HCT116 (cell line): ENCODE measurements around the gene PRSS53. TPM values are rescaled to one million over a fixed set of nuclear protein-coding genes. Genes with fewer than 3 reads are reported as not detected.
A peak's percentile ranks its signal among the peaks of the same experiment; 100 is the strongest.

Experiments
- ATAC-seq: fragments of 200-7000 bp; cut with Tn5 transposase; 2 replicates; pipeline ENCODE4 v1.9.1; 2020; ENCODE audit warnings: mild to moderate bottlenecking, moderate library complexity
- BruUV-seq: library from RNA; stranded (reverse); fragments of 400-500 nt; replicated peaks from 2 replicates; lab custom pipeline; 2021; lab: Mats Ljungman, UMichigan
- CTCF ChIA-PET: fragments of 300-600 bp; sonication (Branson Sonifier 250); formaldehyde crosslinking; loops from one replicate; lab custom pipeline; 2021; ENCODE audit warnings: antibody characterized with exemption; lab: Charles Lee
- POLR2A ChIA-PET: fragments of 300-600, 350-600 bp; sonication (Branson Sonifier 250); formaldehyde crosslinking; loops from one replicate; lab custom pipeline; 2021; ENCODE audit warnings: antibody characterized with exemption; lab: Charles Lee
- RAD21 ChIA-PET, 2 experiments: fragments of 300-600 bp; sonication (Branson Sonifier 250); formaldehyde crosslinking; loops; one replicate each; lab custom pipeline; 2023; ENCODE audit warnings: low total read pairs in 2 of 2; ENCODE audit not compliant: uncharacterized antibody in 2 of 2, unreplicated experiment in 2 of 2, low non-redundant PET in 1 of 2; lab: Charles Lee
- DNase-seq: peaks from one replicate; pipeline ENCODE4 v3.0.0-alpha.2; 2010; ENCODE audit warnings: low read depth, low spot score
- H2AFZ ChIP-seq: fragments of 200-600 bp; shearing (Covaris generic), sonication (generic); 2 replicates; pipeline ENCODE4 v1.6.1; 2017; ENCODE audit warnings: low read depth, mixed run types, mixed read lengths, antibody characterized with exemption, low read length; ENCODE audit not compliant: poor library complexity, severe bottlenecking
- H3K27ac ChIP-seq: 2 replicates; pipeline ENCODE4 v1.5.1; 2012; ENCODE audit warnings: low read depth, low read length
- H3K27me3 ChIP-seq: fragments of 200-600 bp; sonication (generic); 2 replicates; pipeline ENCODE4 v1.6.1; 2016; ENCODE audit warnings: mixed run types, low read length, mixed read lengths; ENCODE audit not compliant: insufficient read depth
- H3K36me3 ChIP-seq, 2 experiments: fragments of 200-500 bp in 1 of 2; fragments of 200-600 bp in 1 of 2; sonication (Bioruptor generic) in 1 of 2; sonication (generic) in 1 of 2; 2 replicates each; pipeline versions ENCODE4 v1.5.1 to v1.6.1; 2014 to 2016; ENCODE audit warnings: low read length in 2 of 2, inconsistent platforms in 1 of 2, mixed read lengths in 1 of 2, mixed run types in 1 of 2; ENCODE audit not compliant: insufficient read depth in 2 of 2, control insufficient read depth in 1 of 2
- H3K4me1 ChIP-seq, 2 experiments: fragments of 200-600 bp in 1 of 2; sonication (generic) in 1 of 2; 2 replicates each; pipeline versions ENCODE4 v1.5.1 to v1.6.1; 2012 to 2017; ENCODE audit warnings: low read length in 2 of 2, inconsistent platforms in 1 of 2, mild to moderate bottlenecking in 1 of 2, mixed read lengths in 1 of 2, mixed run types in 1 of 2, moderate library complexity in 1 of 2; ENCODE audit not compliant: insufficient read depth in 2 of 2, control insufficient read depth in 1 of 2
- H3K4me2 ChIP-seq: fragments of 200-600 bp; sonication (generic); 2 replicates; pipeline ENCODE4 v1.6.1; 2017; ENCODE audit warnings: mixed run types, low read length, mixed read lengths
- H3K4me3 ChIP-seq, 2 experiments: fragments of 200-600 bp in 1 of 2; sonication (generic) in 1 of 2; replicated peaks in 1 of 2; 2 replicates each; pipeline ENCODE4 v1.5.1; 2011 to 2016; ENCODE audit warnings: low read length in 2 of 2, control low read depth in 1 of 2, low read depth in 1 of 2, mild to moderate bottlenecking in 1 of 2, mixed read lengths in 1 of 2, mixed run types in 1 of 2
- H3K79me2 ChIP-seq: fragments of 200-600 bp; sonication (generic); 2 replicates; pipeline ENCODE4 v1.6.1; 2017; ENCODE audit warnings: mild to moderate bottlenecking, mixed run types, low read length, moderate library complexity, mixed read lengths; ENCODE audit not compliant: insufficient read depth
- H3K9ac ChIP-seq: fragments of 200-600 bp; sonication (generic); 2 replicates; pipeline ENCODE4 v1.6.1; 2016; ENCODE audit warnings: low read length, mixed read lengths
- H3K9me2 ChIP-seq: fragments of 200-600 bp; sonication (generic), shearing (Covaris generic); 2 replicates; pipeline ENCODE4 v1.6.1; 2017; ENCODE audit warnings: mixed run types, mild to moderate bottlenecking, moderate library complexity; ENCODE audit not compliant: insufficient read depth
- H3K9me3 ChIP-seq, 2 experiments: fragments of 200-500 bp in 1 of 2; fragments of 200-600 bp in 1 of 2; sonication (Bioruptor generic) in 1 of 2; sonication (generic) in 1 of 2; 2 replicates each; pipeline ENCODE4 v1.6.1; 2014 to 2017; ENCODE audit warnings: low read length in 2 of 2, mixed read lengths in 2 of 2, inconsistent platforms in 1 of 2, low read depth in 1 of 2, mild to moderate bottlenecking in 1 of 2, mixed run types in 1 of 2, moderate library complexity in 1 of 2; ENCODE audit not compliant: control insufficient read depth in 1 of 2, insufficient read depth in 1 of 2
- H4K20me1 ChIP-seq: fragments of 200-600 bp; sonication (generic), shearing (Covaris generic); 2 replicates; pipeline ENCODE4 v1.6.1; 2017; ENCODE audit warnings: mixed run types, mild to moderate bottlenecking, moderate library complexity; ENCODE audit not compliant: insufficient read depth
- ELF1 ChIP-seq: IDR thresholded peaks from 2 replicates; pipeline ENCODE4 v1.6.1; 2012; ENCODE audit warnings: low read depth, borderline replicate concordance
- POLR2AphosphoS5 ChIP-seq: IDR thresholded peaks from 2 replicates; pipeline ENCODE4 v1.6.1; 2011; ENCODE audit warnings: mild to moderate bottlenecking, low read depth, low read length, moderate library complexity
- ZFX ChIP-seq: fragments of 450-650 bp; IDR thresholded peaks from 2 replicates; pipeline ENCODE4 v1.6.1; 2017
- intact Hi-C: fragments of 100-400 bp; cut with micrococcal nuclease; formaldehyde crosslinking; loops from 2 replicates; pipeline ENCODE4 v1.10.0; 2022
- total RNA-seq: library from RNA; stranded (reverse); gene quantifications from one replicate; pipeline ENCODE4 v1.2.1, GENCODE V29; 2021; ENCODE audit not compliant: unreplicated experiment

Gene PRSS53
- total RNA-seq, 1 experiment from 2014 or later, result 11.6 TPM

- Histone ChIP-seq H4K20me1 (no peaks in the 10 kb centered on the region), H3K79me2 (peaks cover 10% of the 10 kb centered on the region; the same call in 1 of the 2 replicates), H3K36me3 (peaks cover 0 to 3% of the 10 kb centered on the region in 2 experiments; a peak in 1 of 4 replicates), H3K9me3 (no peaks in the 10 kb centered on the region), H3K27me3 (no peaks in the 10 kb centered on the region), H3K27ac (peak overlapping the region; percentile 69), H3K9ac (peak overlapping the region; percentile 75), H2AFZ (no peak overlapping the region), H3K9me2 (no peaks in the 10 kb centered on the region), H3K4me3 (peak overlapping the region; percentile 84 to 98), H3K4me1 (peaks cover 5 to 15% of the 10 kb centered on the region in 2 experiments), H3K4me2 (peak overlapping the region; percentile 90)
- TSS peak; percentile 81 for BruUV-seq
- POLR2A ChIA-PET, result interaction anchor here (0.6 to 1.6 kb wide), 4 partner anchors 37 to 352 kb away, joined by 3 to 5 read pairs (median 4); partner anchors contain the start of genes KAT8, ZNF646 and ZNF668
- peak; percentile 57; the same call in 1 of the 2 replicates for TF ChIP-seq POLR2AphosphoS5
- TF ChIP-seq ZFX, result peak; percentile 30; the same call in 1 of the 2 replicates
- TF ChIP-seq ELF1, result no peak
- ATAC-seq, result peak; percentile 81
- intact Hi-C loops, result loop anchor here (2.0 kb wide), 1 partner anchor 39 kb away; no protein-coding TSS in a partner anchor
- RAD21 ChIA-PET, result interaction anchor here in 1 of 2 experiments (0.7 kb wide), 2 partner anchors 293 to 409 kb away, joined by 3 to 8 read pairs; no protein-coding TSS in a partner anchor
- peak; percentile 43 for DNase-seq
- CTCF ChIA-PET, result interaction anchor here (1.0 kb wide), 1 partner anchor 49 kb away, joined by 4 read pairs; the partner anchor contains the start of gene HSD3B7
Observed at GRCh38 chr16:31033709-31034492, 54.8 kb downstream of the PRSS53 start.

Other genes starting within 250 kb of the PRSS53 start
- 44.9 TPM for gene BCL7C, start 194.9 kb downstream of the PRSS53 start, total RNA-seq
- 1.4 TPM for gene CTF1, start 192.3 kb downstream of the PRSS53 start, total RNA-seq
- gene FBXL19, start 165.4 kb downstream of the PRSS53 start, total RNA-seq, result 45.2 TPM
- 9.0 TPM for gene ORAI3, start 139.9 kb downstream of the PRSS53 start, total RNA-seq
- gene SETD1A, start 131.2 kb downstream of the PRSS53 start, total RNA-seq, result 26.9 TPM
- 8.6 TPM for gene HSD3B7, start 103.7 kb downstream of the PRSS53 start, total RNA-seq
- gene STX1B, start 78.3 kb downstream of the PRSS53 start, total RNA-seq, result 1.6 TPM
- gene STX4, start 55.4 kb downstream of the PRSS53 start, total RNA-seq, result 26.0 TPM
- 16.8 TPM for gene ZNF668, start 14.7 kb downstream of the PRSS53 start, total RNA-seq
- gene ZNF646, start 14.5 kb downstream of the PRSS53 start, total RNA-seq, result 17.7 TPM
- 83.8 TPM for gene VKORC1, start 5.9 kb upstream of the PRSS53 start, total RNA-seq
- 60.7 TPM for gene BCKDK, start 19.4 kb upstream of the PRSS53 start, total RNA-seq
- 44.9 TPM for gene KAT8, start 28.7 kb upstream of the PRSS53 start, total RNA-seq
- 42.6 TPM for gene PRSS8, start 46.8 kb upstream of the PRSS53 start, total RNA-seq
- not detected for gene PRSS36, start 61.1 kb upstream of the PRSS53 start, total RNA-seq
- 522 TPM for gene FUS, start 91.2 kb upstream of the PRSS53 start, total RNA-seq
- not detected for gene PYCARD, start 113.8 kb upstream of the PRSS53 start, total RNA-seq
- 43.8 TPM for gene TRIM72, start 125.2 kb upstream of the PRSS53 start, total RNA-seq
- not detected for gene PYDC1, start 128.2 kb upstream of the PRSS53 start, total RNA-seq
- gene ITGAM, start 171.0 kb upstream of the PRSS53 start, total RNA-seq, result 1.7 TPM